Suprapubic skin (tissue), 4 donors: Measurements from ENCODE around the gene CAB39L. TPM values are rescaled to one million over a fixed set of nuclear protein-coding genes. Genes with fewer than 3 reads are reported as not detected.

Experiments used
- DNase-seq, 2 donors: peaks; one replicate each; pipeline ENCODE4 v3.0.0-alpha.2; 2019; ENCODE audit warnings: low spot score in 2 of 2
- H3K27ac ChIP-seq: fragments of 200-600 bp; sonication (generic); one replicate; pipeline ENCODE4 v1.5.1; 2019
- H3K27me3 ChIP-seq: fragments of 200-600 bp; sonication (generic); one replicate; pipeline ENCODE4 v1.5.1; 2019
- H3K36me3 ChIP-seq: fragments of 200-600 bp; sonication (generic); one replicate; pipeline ENCODE4 v1.5.1; 2019
- H3K4me1 ChIP-seq: fragments of 200-600 bp; sonication (generic); one replicate; pipeline ENCODE4 v1.5.1; 2019
- H3K4me3 ChIP-seq: fragments of 200-600 bp; sonication (generic); one replicate; pipeline ENCODE4 v1.5.1; 2019; ENCODE audit warnings: mild to moderate bottlenecking
- H3K9me3 ChIP-seq: fragments of 200-600 bp; sonication (generic); one replicate; pipeline ENCODE4 v1.5.1; 2019
- CTCF ChIP-seq, 2 donors: fragments of 200-600 bp in 1 of 2; fragments of 450-650 bp in 1 of 2; sonication (generic) in 1 of 2; IDR thresholded peaks; one replicate each; pipeline ENCODE4 v1.5.1; 2016 to 2019; ENCODE audit warnings: antibody characterized with exemption in 2 of 2, mild to moderate bottlenecking in 1 of 2, moderate library complexity in 1 of 2
- EP300 ChIP-seq: sonication (generic); formaldehyde crosslinking; IDR thresholded peaks from one replicate; pipeline ENCODE4 v1.6.1; 2017; ENCODE audit warnings: antibody characterized with exemption
- POLR2A ChIP-seq, 2 donors: fragments of 450-650 bp; IDR thresholded peaks; one replicate each; pipeline ENCODE4 v1.6.1; 2017; ENCODE audit warnings: antibody characterized with exemption in 2 of 2, mild to moderate bottlenecking in 2 of 2, moderate library complexity in 2 of 2
- POLR2AphosphoS5 ChIP-seq, 3 donors: sonication (generic); formaldehyde crosslinking; IDR thresholded peaks; one replicate each; pipeline ENCODE4 v1.6.1; 2017; ENCODE audit warnings: antibody characterized with exemption in 3 of 3
- WGBS: methylation state at CpG from one replicate; pipeline ENCODE4 v1.1.5; 2018; 5-methylcytosine and 5-hydroxymethylcytosine counted together
- total RNA-seq, 4 donors: library from RNA; depleted of rRNA; stranded (reverse); fragments of >200 nt; gene quantifications; one replicate each; pipeline ENCODE4 v1.1.0, GENCODE V29; 2016

The CAB39L gene
- total RNA-seq, 4 donors from 2014 or later: 17.8 to 45.1 (median 28.6) TPM

GRCh38 chr13:49419276-49419675 is 24.6 kb downstream of the CAB39L start:
- Histone ChIP-seq H3K9me3 (no peaks in the 10 kb centered on the region), H3K27me3 (no peaks in the 10 kb centered on the region), H3K4me3 (no peak overlapping the region), H3K4me1 (no peaks in the 10 kb centered on the region), H3K27ac (no peak overlapping the region), H3K36me3 (no peaks in the 10 kb centered on the region)
- 74% methylated on average over 3 of the region's 3 CpGs for WGBS
- no peak for TF ChIP-seq EP300
- DNase-seq: no peak

GRCh38 chr13:49418206-49418605 is 25.7 kb downstream of the CAB39L start:
- Histone ChIP-seq H3K27ac (no peak overlapping the region), H3K4me1 (no peaks in the 10 kb centered on the region), H3K27me3 (no peaks in the 10 kb centered on the region), H3K4me3 (no peak overlapping the region), H3K9me3 (no peaks in the 10 kb centered on the region), H3K36me3 (no peaks in the 10 kb centered on the region)
- TF ChIP-seq CTCF (IDR thresholded peaks at IDR 0.05): no peak
- no peak for TF ChIP-seq EP300
- no peak for TF ChIP-seq POLR2A (IDR thresholded peaks at IDR 0.05)
- no peak for TF ChIP-seq POLR2AphosphoS5 (IDR thresholded peaks at IDR 0.05)
- 83% methylated on average over 1 of the region's 1 CpG for WGBS
- no peak for DNase-seq

GRCh38 chr13:49417161-49417560 is 26.7 kb downstream of the CAB39L start:
- Histone ChIP-seq H3K36me3 (no peaks in the 10 kb centered on the region), H3K27ac (no peak overlapping the region), H3K4me1 (no peaks in the 10 kb centered on the region), H3K9me3 (no peaks in the 10 kb centered on the region), H3K4me3 (no peak overlapping the region), H3K27me3 (no peaks in the 10 kb centered on the region)
- no peak for DNase-seq
- WGBS: 67% methylated on average over 3 of the region's 3 CpGs
- no peak for TF ChIP-seq POLR2A (IDR thresholded peaks at IDR 0.05)
- TF ChIP-seq POLR2AphosphoS5 (IDR thresholded peaks at IDR 0.05): no peak
- TF ChIP-seq EP300: no peak
- TF ChIP-seq CTCF (IDR thresholded peaks at IDR 0.05): no peak

GRCh38 chr13:49412749-49413148 is 31.1 kb downstream of the CAB39L start:
- Histone ChIP-seq H3K36me3 (no peaks in the 10 kb centered on the region), H3K4me1 (peaks cover 2% of the 10 kb centered on the region), H3K27ac (no peak overlapping the region), H3K4me3 (no peak overlapping the region), H3K27me3 (no peaks in the 10 kb centered on the region), H3K9me3 (no peaks in the 10 kb centered on the region)
- TF ChIP-seq CTCF (IDR thresholded peaks at IDR 0.05): no peak
- DNase-seq: no peak
- 100% methylated on average over 2 of the region's 2 CpGs for WGBS

- 96% methylated on average over 5 of the region's 5 CpGs for WGBS
- no peak overlapping the region for H3K4me3 ChIP-seq
- TF ChIP-seq POLR2A (IDR thresholded peaks at IDR 0.05): no peak
- TF ChIP-seq CTCF (IDR thresholded peaks at IDR 0.05): no peak
- TF ChIP-seq EP300: no peak
- TF ChIP-seq POLR2AphosphoS5 (IDR thresholded peaks at IDR 0.05): no peak
- no peak for DNase-seq
- H3K27me3 ChIP-seq: no peaks in the 10 kb centered on the region
- H3K9me3 ChIP-seq: no peaks in the 10 kb centered on the region
- H3K27ac ChIP-seq: no peak overlapping the region
- H3K36me3 ChIP-seq: no peaks in the 10 kb centered on the region
- peaks cover 2% of the 10 kb centered on the region for H3K4me1 ChIP-seq
These were observed 32.5 kb downstream of the CAB39L start for GRCh38 chr13:49411353-49411752.

GRCh38 chr13:49410477-49410876 is 33.4 kb downstream of the CAB39L start:
- peaks cover 2% of the 10 kb centered on the region for H3K4me1 ChIP-seq
- no peak for DNase-seq
- H3K9me3 ChIP-seq: no peaks in the 10 kb centered on the region
- TF ChIP-seq CTCF (IDR thresholded peaks at IDR 0.05): no peak
- no peak for TF ChIP-seq POLR2AphosphoS5 (IDR thresholded peaks at IDR 0.05)
- TF ChIP-seq EP300: no peak
- no peak for TF ChIP-seq POLR2A (IDR thresholded peaks at IDR 0.05)
- H3K4me3 ChIP-seq: no peak overlapping the region
- H3K36me3 ChIP-seq: no peaks in the 10 kb centered on the region
- H3K27me3 ChIP-seq: no peaks in the 10 kb centered on the region
- H3K27ac ChIP-seq: no peak overlapping the region
